Neutrophil (primary cell): ENCODE data around the gene ST6GALNAC5.

Experiments
- H3K27ac ChIP-seq: fragments of 200-600 bp; sonication (generic); 2 replicates; pipeline ENCODE4 v1.5.1; 2016; ENCODE audit warnings: mild to moderate bottlenecking, moderate library complexity
- H3K27me3 ChIP-seq: fragments of 200-600 bp; sonication (generic); 2 replicates; pipeline ENCODE4 v1.6.0; 2016; ENCODE audit warnings: mild to moderate bottlenecking
- H3K36me3 ChIP-seq: fragments of 200-600 bp; sonication (generic); 2 replicates; pipeline ENCODE4 v1.5.1; 2017
- H3K4me1 ChIP-seq, 2 experiments: fragments of 200-600 bp in 1 of 2; sonication (generic) in 1 of 2; 1 replicate in 1 of 2; 2 replicates in 1 of 2; pipeline versions ENCODE4 v1.5.1 to v1.6.1; 2013 to 2016; ENCODE audit warnings: low read depth in 1 of 2, low read length in 1 of 2, mild to moderate bottlenecking in 1 of 2, moderate library complexity in 1 of 2; ENCODE audit not compliant: control insufficient read depth in 1 of 2, insufficient read depth in 1 of 2
- H3K4me3 ChIP-seq, 2 experiments: fragments of 200-600 bp in 1 of 2; sonication (generic) in 1 of 2; 1 replicate in 1 of 2; 2 replicates in 1 of 2; pipeline ENCODE4 v1.5.1; 2013 to 2016; ENCODE audit warnings: low read depth in 1 of 2, low read length in 1 of 2, mild to moderate bottlenecking in 1 of 2, moderate library complexity in 1 of 2
- H3K9me3 ChIP-seq: fragments of 200-600 bp; sonication (generic); 2 replicates; pipeline ENCODE4 v1.5.1; 2016
- TF ChIP-seq, protein P1 (sequence below): fragments of 200-600 bp; sonication (generic); IDR thresholded peaks from 2 replicates; pipeline ENCODE4 v1.5.1; 2016; ENCODE audit warnings: antibody characterized with exemption

ST6GALNAC5 gene

DNA sequence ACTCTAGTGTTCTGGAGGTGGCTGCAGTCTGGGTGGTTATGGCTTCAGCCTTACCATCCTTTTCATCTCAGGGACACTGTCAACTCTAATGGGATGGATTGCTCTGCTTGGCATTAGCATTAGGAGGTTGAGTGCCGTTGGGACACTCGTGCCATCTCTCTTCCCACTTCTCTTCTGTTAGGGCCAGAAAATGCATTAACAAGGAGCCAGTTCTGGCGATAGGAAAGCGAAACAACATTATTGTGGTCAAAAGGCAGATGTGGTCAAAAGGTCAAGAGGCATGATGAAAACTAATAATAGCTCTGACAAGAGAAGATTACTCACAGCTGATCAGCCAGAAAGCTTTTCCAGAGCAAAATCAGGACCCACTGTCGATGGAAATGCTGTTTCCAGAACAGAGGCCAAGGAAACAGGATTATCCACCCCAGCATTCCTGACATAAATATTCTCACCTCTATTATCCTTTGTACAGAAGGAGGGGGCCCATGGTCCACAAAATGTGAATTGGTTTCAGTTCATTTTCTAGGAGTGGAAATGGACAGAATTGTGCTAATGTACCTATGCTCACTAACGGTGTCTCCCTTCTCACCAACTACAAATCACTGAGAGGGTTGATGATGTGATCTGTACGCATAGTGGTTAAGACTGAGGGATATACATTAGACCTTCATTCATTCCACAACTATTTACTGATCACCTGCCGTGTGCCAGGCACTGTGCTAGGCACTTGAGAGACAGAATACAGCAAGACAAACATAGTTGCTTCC, 72.0 kb downstream of the ST6GALNAC5 start:
- H3K9me3 ChIP-seq = no peaks in the 10 kb centered on the region
- H3K27me3 ChIP-seq = no peaks in the 10 kb centered on the region
- no peaks in the 10 kb centered on the region for H3K4me1 ChIP-seq
- H3K36me3 ChIP-seq = no peaks in the 10 kb centered on the region
- no peak overlapping the region for H3K27ac ChIP-seq
- TF ChIP-seq, protein P1, sequence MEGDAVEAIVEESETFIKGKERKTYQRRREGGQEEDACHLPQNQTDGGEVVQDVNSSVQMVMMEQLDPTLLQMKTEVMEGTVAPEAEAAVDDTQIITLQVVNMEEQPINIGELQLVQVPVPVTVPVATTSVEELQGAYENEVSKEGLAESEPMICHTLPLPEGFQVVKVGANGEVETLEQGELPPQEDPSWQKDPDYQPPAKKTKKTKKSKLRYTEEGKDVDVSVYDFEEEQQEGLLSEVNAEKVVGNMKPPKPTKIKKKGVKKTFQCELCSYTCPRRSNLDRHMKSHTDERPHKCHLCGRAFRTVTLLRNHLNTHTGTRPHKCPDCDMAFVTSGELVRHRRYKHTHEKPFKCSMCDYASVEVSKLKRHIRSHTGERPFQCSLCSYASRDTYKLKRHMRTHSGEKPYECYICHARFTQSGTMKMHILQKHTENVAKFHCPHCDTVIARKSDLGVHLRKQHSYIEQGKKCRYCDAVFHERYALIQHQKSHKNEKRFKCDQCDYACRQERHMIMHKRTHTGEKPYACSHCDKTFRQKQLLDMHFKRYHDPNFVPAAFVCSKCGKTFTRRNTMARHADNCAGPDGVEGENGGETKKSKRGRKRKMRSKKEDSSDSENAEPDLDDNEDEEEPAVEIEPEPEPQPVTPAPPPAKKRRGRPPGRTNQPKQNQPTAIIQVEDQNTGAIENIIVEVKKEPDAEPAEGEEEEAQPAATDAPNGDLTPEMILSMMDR = no peak
- no peak overlapping the region for H3K4me3 ChIP-seq

DNA sequence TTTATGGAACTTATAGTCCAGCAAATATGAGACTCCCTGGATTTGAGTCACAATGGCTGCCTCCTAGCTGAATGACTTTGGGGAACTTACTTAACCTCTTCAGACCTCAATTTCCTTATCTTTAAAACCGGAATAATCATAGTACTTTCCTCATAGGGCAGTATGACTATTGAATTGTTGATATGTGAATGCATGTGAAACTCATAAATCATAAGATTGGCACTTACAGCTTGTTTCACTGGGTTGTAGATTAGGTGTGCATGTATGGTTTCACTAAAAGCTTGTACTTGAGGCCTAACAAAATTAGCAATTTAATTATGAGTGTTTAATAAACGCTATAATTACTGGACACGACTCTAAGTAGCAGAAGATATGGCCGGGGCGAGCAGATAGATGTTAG, 72.5 kb downstream of the ST6GALNAC5 start:
- Histone ChIP-seq H3K4me3 (no peak overlapping the region), H3K27me3 (no peaks in the 10 kb centered on the region), H3K27ac (no peak overlapping the region), H3K36me3 (no peaks in the 10 kb centered on the region), H3K4me1 (no peaks in the 10 kb centered on the region), H3K9me3 (no peaks in the 10 kb centered on the region)
- TF ChIP-seq, protein P1 = no peak

DNA sequence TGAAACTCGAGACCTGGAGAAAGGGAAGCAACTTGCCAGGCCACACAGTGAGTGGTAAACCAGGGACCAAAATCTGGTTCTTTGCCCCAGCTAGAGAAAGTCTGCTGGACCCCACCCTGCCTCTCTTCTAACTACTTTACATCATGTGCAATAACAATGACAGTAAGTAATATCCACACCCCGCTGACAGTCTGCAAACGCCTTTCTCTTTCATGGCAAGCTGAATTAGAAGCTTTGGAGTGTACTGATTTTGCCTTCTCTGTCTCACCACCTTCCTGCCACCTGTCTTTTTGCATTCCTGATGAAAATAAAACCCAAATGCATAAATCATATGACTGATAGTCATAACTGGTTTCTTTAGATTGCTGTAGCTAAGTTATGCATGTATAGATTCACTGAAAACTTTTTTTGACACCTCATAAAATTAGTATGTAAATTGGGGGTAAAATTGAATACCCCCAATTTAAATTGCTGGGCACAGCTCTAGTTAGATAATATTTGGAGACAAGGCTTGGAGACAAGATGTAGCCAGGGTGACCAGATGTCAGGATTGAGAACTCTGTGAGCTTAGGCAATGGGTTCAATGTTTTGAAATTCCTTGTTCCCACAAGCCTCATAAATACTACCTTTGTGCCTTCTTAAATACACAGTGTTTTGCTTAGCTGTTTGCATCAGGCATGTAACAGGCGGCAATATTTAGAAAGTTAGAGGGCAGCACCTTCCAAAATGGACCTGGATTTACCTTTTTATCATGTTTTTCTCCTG, 73.5 kb downstream of the ST6GALNAC5 start:
- H3K27ac ChIP-seq = no peak overlapping the region
- H3K4me1 ChIP-seq = no peaks in the 10 kb centered on the region

DNA sequence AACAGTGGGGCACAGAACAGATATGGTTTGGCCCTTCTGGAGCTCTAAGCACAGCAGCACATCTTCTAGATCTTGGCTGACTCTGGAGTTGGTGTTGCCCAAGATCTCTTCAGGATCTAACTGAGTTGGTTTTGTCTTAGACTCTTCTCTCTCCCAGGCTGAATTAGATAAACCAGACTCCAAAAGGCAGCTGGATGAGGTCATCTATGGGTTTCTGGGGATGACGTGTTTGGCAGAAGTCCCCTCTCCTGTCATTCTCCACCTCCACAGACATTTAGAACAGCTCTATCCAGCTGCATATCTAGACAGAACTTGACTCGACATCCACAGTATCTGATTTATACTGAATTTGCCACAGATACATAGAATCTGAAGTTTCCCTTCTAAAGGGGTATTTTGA, 75.3 kb downstream of the ST6GALNAC5 start:
- H3K27ac ChIP-seq = no peak overlapping the region
- TF ChIP-seq, protein P1 = no peak

More for the DNA sequence above, 73.5 kb downstream of the ST6GALNAC5 start:
- Histone ChIP-seq H3K9me3 (no peaks in the 10 kb centered on the region), H3K27me3 (no peaks in the 10 kb centered on the region), H3K4me3 (no peak overlapping the region), H3K36me3 (no peaks in the 10 kb centered on the region)
- TF ChIP-seq, protein P1 = no peak

DNA sequence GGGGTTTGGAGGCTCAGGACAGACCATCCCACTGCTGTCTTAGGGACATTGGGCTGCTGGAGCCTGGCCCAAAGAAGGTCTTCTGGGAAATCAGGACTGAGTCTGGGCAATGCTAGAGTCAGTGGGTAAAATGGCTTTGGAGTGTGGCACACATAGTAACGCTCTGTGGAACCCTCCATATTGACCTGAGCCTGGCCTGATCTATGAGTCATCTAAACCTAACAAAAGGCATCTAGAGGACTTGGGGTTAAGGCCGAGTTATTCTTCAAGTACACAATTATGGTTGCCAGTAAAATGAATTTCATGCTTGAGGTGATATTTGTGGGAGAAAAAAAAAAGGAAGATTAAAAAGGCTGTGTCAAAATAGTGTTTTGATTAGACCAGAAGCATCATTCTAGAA, 77.7 kb downstream of the ST6GALNAC5 start:
- no peaks in the 10 kb centered on the region for H3K36me3 ChIP-seq
- no peak overlapping the region for H3K4me3 ChIP-seq
- no peaks in the 10 kb centered on the region for H3K4me1 ChIP-seq
- no peaks in the 10 kb centered on the region for H3K9me3 ChIP-seq
- TF ChIP-seq, protein P1 = no peak
- no peaks in the 10 kb centered on the region for H3K27me3 ChIP-seq
- no peak overlapping the region for H3K27ac ChIP-seq

More for the DNA sequence above, 75.3 kb downstream of the ST6GALNAC5 start:
- H3K4me3 ChIP-seq = no peak overlapping the region
- H3K27me3 ChIP-seq = no peaks in the 10 kb centered on the region
- no peaks in the 10 kb centered on the region for H3K36me3 ChIP-seq
- no peaks in the 10 kb centered on the region for H3K4me1 ChIP-seq
- H3K9me3 ChIP-seq = no peaks in the 10 kb centered on the region
